Subcutaneous abdominal adipose tissue (tissue), 5 donors: ENCODE measurements around the gene CUL4B.

Experiments
- H3K27ac ChIP-seq: one replicate; pipeline ENCODE4 v1.7.0; 2013; ENCODE audit warnings: low read depth, mild to moderate bottlenecking, inconsistent platforms, low read length, moderate library complexity
- H3K27me3 ChIP-seq, 5 donors: one replicate each; pipeline ENCODE4 v1.7.0; 2013; ENCODE audit warnings: low read length in 5 of 5, inconsistent platforms in 1 of 5; ENCODE audit not compliant: control insufficient read depth in 5 of 5, insufficient read depth in 4 of 5
- H3K36me3 ChIP-seq, 5 donors: one replicate each; pipeline ENCODE4 v1.7.0; 2013; ENCODE audit warnings: low read length in 5 of 5; ENCODE audit not compliant: control insufficient read depth in 5 of 5, insufficient read depth in 5 of 5
- H3K4me1 ChIP-seq, 5 donors: one replicate each; pipeline ENCODE4 v1.7.0; 2013; ENCODE audit warnings: low read length in 5 of 5, mild to moderate bottlenecking in 3 of 5, moderate library complexity in 1 of 5; ENCODE audit not compliant: control insufficient read depth in 5 of 5, insufficient read depth in 5 of 5
- H3K4me3 ChIP-seq, 5 donors: one replicate each; pipeline ENCODE4 v1.7.0; 2013; ENCODE audit warnings: low read length in 5 of 5, low read depth in 1 of 5
- H3K9ac ChIP-seq, 5 donors: one replicate each; pipeline ENCODE4 v1.7.0; 2013; ENCODE audit warnings: low read length in 5 of 5, mild to moderate bottlenecking in 4 of 5, moderate library complexity in 3 of 5
- H3K9me3 ChIP-seq, 5 donors: one replicate each; pipeline ENCODE4 v1.7.0; 2013; ENCODE audit warnings: low read length in 5 of 5; ENCODE audit not compliant: control insufficient read depth in 5 of 5
- donor health status: healthy.
- donor health status: healthy.
- donor health status: healthy.
- donor health status: healthy.
- donor health status: healthy.

The CUL4B gene

GRCh38 chrX:120566817-120567216 lies 6.1 kb upstream of the CUL4B start:
- peaks cover 0 to 6% (median 0%) of the 10 kb centered on the region in 5 donors for H3K4me1 ChIP-seq
- no peak overlapping the region for H3K4me3 ChIP-seq
- H3K9me3 ChIP-seq, result peaks cover 0 to 4% (median 0%) of the 10 kb centered on the region in 5 donors
- no peaks in the 10 kb centered on the region for H3K36me3 ChIP-seq
- no peak overlapping the region for H3K27ac ChIP-seq
- no peak overlapping the region for H3K9ac ChIP-seq
- H3K27me3 ChIP-seq, result no peaks in the 10 kb centered on the region

DNA sequence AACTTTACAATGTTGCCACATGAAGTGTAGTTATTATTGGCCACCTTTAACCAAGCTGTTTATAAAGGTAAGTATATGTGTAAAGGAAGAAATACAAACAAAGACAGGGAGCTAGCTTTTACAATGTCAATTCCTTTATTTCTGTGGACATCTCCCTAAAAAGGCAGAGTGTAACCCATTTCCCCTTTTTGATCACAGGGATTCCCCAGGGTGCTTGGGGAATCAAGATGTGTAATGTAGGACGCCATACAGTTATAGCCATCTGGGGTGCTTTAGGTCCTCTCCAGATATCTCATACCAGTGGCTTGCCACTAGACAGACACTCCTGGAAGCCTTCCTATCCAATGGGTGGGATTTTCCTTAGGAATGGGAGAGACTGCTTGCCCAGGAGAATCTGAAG lies 4.2 kb upstream of the CUL4B start:
- H3K9ac ChIP-seq, result no peak overlapping the region
- H3K27ac ChIP-seq, result no peak overlapping the region
- H3K36me3 ChIP-seq, result no peaks in the 10 kb centered on the region
- no peaks in the 10 kb centered on the region for H3K27me3 ChIP-seq
- H3K4me1 ChIP-seq, result peaks cover 0 to 11% (median 3%) of the 10 kb centered on the region in 5 donors
- no peak overlapping the region for H3K4me3 ChIP-seq
- no peaks in the 10 kb centered on the region for H3K9me3 ChIP-seq

DNA sequence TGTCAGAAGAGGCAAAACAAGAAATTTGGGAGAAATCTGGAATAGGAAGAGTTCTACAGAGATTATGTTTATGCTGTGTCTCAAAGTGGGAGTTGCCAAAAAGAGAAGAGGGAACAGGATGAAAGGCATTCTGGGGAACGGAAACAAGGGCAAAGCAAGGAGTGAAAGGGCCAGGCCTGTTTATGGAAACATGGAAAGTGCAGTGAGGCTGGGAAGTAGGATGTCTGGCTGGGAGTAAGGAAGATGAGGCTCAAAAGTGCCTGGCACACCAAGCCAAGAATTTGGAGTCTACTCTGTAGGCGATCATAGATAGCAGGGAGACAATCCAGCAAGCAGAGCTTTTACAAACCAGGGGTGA lies 1.8 kb upstream of the CUL4B start:
- Histone ChIP-seq H3K4me3 (no peak overlapping the region), H3K4me1 (peaks cover 0 to 24% (median 12%) of the 10 kb centered on the region in 5 donors), H3K36me3 (no peaks in the 10 kb centered on the region), H3K27me3 (no peaks in the 10 kb centered on the region), H3K27ac (peak overlapping the region; percentile 85), H3K9ac (no peak overlapping the region), H3K9me3 (no peaks in the 10 kb centered on the region)

GRCh38 chrX:120561634-120562568 lies 1.1 kb upstream of the CUL4B start:
- H3K27ac ChIP-seq, result peak overlapping the region; percentile 85
- H3K4me1 ChIP-seq, result peaks cover 0 to 24% (median 12%) of the 10 kb centered on the region in 5 donors
- H3K27me3 ChIP-seq, result no peaks in the 10 kb centered on the region
- no peaks in the 10 kb centered on the region for H3K9me3 ChIP-seq
- H3K4me3 ChIP-seq, result peak overlapping the region; percentile 51 to 76 (median 73)
- H3K36me3 ChIP-seq, result peaks cover 0 to 4% (median 0%) of the 10 kb centered on the region in 5 donors
- H3K9ac ChIP-seq, result peak overlapping the region; percentile 45 to 85 (median 68)

DNA sequence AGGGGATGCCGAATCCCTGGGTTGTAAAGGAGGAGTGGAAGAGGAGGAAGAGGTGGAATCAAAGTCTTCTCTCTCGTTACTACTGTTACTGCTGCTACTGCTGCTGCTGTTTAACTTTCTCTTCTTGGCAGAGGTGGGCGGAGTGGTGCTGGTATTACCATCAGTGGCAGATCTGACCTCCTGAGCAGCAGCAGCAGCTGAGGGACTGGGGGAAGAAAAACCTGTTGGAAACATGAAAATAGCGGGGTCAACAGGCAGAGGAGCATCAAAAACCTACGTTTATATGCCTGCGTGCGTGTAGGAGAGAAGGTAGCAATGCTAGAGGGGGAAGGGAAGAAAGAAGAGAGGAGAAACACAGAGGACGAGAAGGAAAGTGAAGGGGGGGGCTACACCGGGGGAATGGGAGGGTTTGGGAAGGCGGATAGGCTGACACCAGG lies 339 bp downstream of the CUL4B start:
- no peaks in the 10 kb centered on the region for H3K9me3 ChIP-seq
- H3K36me3 ChIP-seq, result peaks cover 0 to 7% (median 0%) of the 10 kb centered on the region in 5 donors
- H3K27ac ChIP-seq, result peak overlapping the region; percentile 88
- H3K27me3 ChIP-seq, result no peaks in the 10 kb centered on the region
- H3K4me3 ChIP-seq, result peak overlapping the region; percentile 81 to 92 (median 83)
- peaks cover 0 to 24% (median 12%) of the 10 kb centered on the region in 5 donors for H3K4me1 ChIP-seq
- H3K9ac ChIP-seq, result peak overlapping the region; percentile 21 to 76 (median 50)

DNA sequence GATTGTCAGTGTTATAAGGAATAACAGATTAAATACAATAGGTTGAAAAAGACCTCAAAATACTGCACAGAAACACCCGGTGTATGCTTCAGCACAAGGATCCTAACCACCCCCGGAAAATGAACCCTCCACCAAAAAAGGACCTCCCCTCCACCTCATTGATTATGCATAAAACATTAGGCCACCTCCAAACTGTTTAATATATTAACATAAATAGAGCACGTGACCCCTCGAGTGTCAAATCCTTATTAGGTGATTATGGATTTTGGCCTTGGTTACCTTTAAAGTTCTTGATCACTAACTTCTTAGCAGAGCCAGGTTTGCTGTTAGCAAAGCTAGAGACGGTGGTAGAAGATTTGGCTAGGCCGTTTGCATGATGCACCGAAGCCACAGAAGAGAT lies 958 bp downstream of the CUL4B start:
- peaks cover 0 to 24% (median 12%) of the 10 kb centered on the region in 5 donors for H3K4me1 ChIP-seq
- peak overlapping the region; percentile 81 to 92 (median 83) for H3K4me3 ChIP-seq
- peaks cover 0 to 7% (median 0%) of the 10 kb centered on the region in 5 donors for H3K36me3 ChIP-seq
- peak overlapping the region; percentile 21 to 76 (median 50) for H3K9ac ChIP-seq
- peak overlapping the region; percentile 88 for H3K27ac ChIP-seq
- H3K27me3 ChIP-seq, result no peaks in the 10 kb centered on the region
- H3K9me3 ChIP-seq, result no peaks in the 10 kb centered on the region

GRCh38 chrX:120556251-120556650 lies 4.5 kb downstream of the CUL4B start:
- Histone ChIP-seq H3K4me3 (no peak overlapping the region), H3K4me1 (peaks cover 0 to 17% (median 12%) of the 10 kb centered on the region in 5 donors), H3K36me3 (peaks cover 0 to 7% (median 0%) of the 10 kb centered on the region in 5 donors), H3K9me3 (no peaks in the 10 kb centered on the region), H3K27me3 (no peaks in the 10 kb centered on the region), H3K9ac (no peak overlapping the region), H3K27ac (no peak overlapping the region)

DNA sequence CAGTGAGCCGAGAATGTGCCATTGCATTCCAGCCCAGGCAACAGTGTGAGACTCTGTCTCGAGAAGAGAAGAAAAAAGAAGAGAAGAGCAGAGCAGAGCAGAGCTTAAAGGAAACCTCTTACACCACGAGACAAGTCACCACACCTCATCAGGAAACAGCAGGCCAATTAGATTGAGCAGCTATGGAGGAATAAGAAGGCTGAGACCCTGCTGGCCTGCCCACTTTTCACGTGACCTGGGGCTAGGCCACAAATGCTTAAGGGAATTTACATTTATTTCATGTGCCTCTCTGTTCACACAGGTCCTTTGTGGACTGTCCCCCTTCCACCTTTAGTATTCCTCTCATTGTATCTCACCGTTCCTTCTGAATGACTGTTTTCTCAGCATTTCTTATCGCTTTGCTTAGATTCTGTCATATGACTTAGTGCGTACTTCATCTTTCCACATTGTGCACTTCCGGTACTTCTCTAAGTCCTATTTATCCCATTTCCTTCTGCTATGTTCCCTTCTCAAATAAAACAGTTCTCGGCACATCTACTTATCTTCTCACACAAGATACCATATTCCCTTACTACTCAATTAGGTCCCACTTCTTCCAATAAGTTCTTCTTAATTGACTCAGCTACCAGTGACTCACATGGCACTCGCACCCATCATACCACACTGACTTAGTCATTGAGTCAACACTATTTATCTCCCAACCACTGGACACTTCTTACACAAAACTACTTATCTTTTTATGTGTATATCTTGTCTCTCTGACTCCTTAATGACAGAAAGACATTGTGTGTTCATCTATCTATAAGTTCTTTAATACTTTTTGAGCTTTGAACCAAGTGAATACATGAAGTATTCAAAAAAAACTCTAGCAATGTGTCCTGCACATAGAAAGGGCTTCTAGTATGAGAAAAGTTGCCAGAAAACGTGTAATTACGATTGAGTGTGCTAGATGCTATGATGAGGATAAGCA lies 11.0 kb downstream of the CUL4B start:
- Histone ChIP-seq H3K9ac (no peak overlapping the region), H3K4me3 (no peak overlapping the region), H3K27ac (no peak overlapping the region), H3K4me1 (no peaks in the 10 kb centered on the region), H3K36me3 (peaks cover 0 to 7% (median 4%) of the 10 kb centered on the region in 5 donors), H3K9me3 (no peaks in the 10 kb centered on the region), H3K27me3 (no peaks in the 10 kb centered on the region)

DNA sequence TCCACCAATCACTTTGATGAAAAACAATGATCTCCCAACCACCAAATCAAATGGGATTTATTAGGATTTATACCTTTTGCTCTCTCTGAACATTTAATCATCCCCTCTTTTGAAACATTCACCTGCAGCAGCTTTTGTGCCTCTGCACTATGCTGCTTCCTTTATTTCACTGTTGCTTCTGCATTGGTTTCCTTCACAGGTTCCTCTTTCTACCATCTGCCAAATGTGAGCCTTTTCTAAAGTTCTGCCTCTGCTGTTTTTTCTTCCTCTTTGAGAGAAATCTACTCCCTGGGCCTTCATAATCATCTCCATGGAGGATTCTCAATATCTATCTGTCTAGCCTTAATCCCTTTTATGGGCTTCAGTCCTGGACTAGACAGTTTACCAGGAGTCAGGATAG lies 24.7 kb downstream of the CUL4B start:
- Histone ChIP-seq H3K4me1 (peaks cover 0 to 3% (median 0%) of the 10 kb centered on the region in 5 donors), H3K4me3 (no peak overlapping the region), H3K27ac (no peak overlapping the region), H3K9ac (no peak overlapping the region), H3K27me3 (no peaks in the 10 kb centered on the region), H3K9me3 (no peaks in the 10 kb centered on the region), H3K36me3 (peaks cover 17 to 50% (median 26%) of the 10 kb centered on the region in 5 donors)
